Measurements from ENCODE around the gene CDH8. TPM values are rescaled to one million over a fixed set of nuclear protein-coding genes. Genes with fewer than 3 reads are reported as not detected.
"Not testable (repeated sequence)": the region's sequence is repeated elsewhere in the genome, so short reads cannot be mapped to it uniquely, and the experiment has no call there.

CDH8 gene
- total RNA-seq, 1 donor from 2014 or later: not detected

DNA sequence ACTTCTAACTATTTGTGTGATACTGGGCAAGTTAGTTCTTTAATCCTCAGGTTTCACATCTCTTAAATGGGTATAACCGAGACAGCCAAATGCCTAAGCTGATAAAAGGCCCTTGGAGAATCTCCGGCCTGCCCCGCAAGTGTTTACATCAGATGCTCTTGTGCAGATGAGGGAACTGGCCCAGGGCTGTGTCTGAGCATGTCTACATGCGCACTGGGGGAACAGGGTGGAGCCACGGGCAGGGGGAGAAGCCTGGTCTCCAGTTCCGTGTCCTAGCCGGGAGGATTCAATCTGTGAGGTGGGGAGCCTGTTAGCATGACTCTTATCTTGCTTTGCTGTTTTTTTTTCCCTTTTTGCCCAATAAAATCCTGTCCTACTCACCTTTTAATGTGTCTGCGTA lies 222.9 kb downstream of the CDH8 start:
- DNase-seq (no peak), ATAC-seq (no peak)
- intact Hi-C loops (cut with micrococcal nuclease): no loop called here

DNA sequence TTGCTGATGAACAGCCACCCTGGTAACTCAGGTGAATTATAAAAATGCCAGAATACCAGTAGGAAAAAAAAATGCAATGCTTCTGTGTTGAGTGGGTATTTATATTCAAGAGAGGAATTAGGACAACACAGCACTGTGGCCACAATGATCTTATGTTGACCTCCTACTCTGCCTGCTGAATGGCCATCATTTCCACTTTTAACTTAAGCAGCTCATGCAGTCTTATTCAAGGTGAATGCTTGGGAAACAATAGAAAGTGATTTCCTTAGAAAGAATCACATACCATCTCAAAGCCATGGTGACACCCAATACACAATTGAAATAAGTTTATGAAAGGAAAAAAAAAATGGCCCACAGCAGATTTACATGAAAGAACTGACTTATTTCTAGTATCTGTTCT lies 224.0 kb downstream of the CDH8 start:
- intact Hi-C loops (cut with micrococcal nuclease): no loop called here
- no peak for DNase-seq
- no peak for ATAC-seq

- intact Hi-C loops (cut with micrococcal nuclease): no loop called here
- DNase-seq (no peak), ATAC-seq (no peak)
These were observed 228.7 kb downstream of the CDH8 start for GRCh38 chr16:61807551-61807950.

DNA sequence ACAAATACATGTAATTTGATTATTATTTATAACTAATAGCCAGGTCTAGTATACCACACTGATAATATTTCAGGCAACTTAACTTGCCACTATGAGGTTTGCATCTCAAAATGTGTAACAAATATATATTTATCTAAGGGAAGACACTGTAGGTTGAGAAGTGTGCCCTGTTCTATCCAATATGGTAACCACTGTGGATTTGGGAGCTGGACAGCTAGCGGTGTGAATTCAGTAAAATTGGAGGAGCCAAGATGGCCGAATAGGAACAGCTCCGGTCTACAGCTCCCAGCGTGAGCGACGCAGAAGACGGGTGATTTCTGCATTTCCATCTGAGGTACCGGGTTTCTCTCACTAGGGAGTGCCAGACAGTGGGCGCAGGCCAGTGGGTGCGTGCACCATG lies 235.0 kb downstream of the CDH8 start:
- DNase-seq; ATAC-seq; intact Hi-C loops (cut with micrococcal nuclease): not testable (repeated sequence)

DNA sequence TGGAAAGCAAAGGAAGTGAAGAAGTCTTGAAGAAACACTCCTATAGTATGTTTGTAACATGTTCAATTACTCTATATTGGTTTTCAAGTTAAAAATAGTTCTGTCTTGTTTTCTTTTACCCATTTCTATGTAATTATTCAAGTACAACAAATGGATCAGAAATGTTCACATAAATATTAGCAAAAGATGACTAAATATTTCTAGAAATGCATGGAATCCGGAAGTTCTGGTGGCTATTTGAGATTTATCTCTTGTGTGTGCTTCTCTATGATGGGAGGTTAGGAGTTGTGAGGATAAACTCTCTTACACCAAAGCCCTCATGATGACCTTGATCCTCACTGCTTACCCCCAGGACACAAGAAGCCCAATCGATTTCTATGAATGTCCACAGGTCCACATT lies 237.5 kb downstream of the CDH8 start:
- DNase-seq (no peak), ATAC-seq (no peak)
- intact Hi-C loops (cut with micrococcal nuclease): no loop called here

- intact Hi-C loops (cut with micrococcal nuclease): no loop called here
- ATAC-seq (no peak), DNase-seq (no peak)
These were observed 238.2 kb downstream of the CDH8 start for GRCh38 chr16:61797961-61798507.

GRCh38 chr16:61797296-61797795 lies 238.9 kb downstream of the CDH8 start:
- ATAC-seq (no peak), DNase-seq (no peak)
- intact Hi-C loops (cut with micrococcal nuclease): no loop called here

GRCh38 chr16:61792194-61792909 lies 243.9 kb downstream of the CDH8 start:
- DNase-seq: no peak
- ATAC-seq: no peak
- intact Hi-C loops (cut with micrococcal nuclease): no loop called here

GRCh38 chr16:61791464-61791863 lies 244.8 kb downstream of the CDH8 start:
- ATAC-seq (no peak), DNase-seq (no peak)
- intact Hi-C loops (cut with micrococcal nuclease): no loop called here

DNA sequence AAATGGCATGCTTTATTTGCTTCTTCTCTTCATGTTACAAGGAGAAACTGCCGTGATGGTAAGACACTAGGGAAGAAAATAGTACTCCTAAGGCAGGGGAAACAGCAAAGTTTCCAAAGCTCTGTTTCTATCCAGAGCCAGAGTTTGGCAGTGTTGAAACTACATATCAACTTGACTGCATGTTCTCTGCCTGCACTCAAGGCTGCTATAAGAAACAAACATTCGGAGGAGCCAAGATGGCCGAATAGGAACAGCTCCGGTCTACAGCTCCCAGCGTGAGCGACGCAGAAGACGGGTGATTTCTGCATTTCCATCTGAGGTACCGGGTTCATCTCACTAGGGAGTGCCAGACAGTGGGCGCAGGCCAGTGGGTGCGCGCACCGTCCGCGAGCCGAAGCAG lies 254.4 kb downstream of the CDH8 start:
- intact Hi-C loops (cut with micrococcal nuclease); ATAC-seq; DNase-seq: not testable (repeated sequence)

DNA sequence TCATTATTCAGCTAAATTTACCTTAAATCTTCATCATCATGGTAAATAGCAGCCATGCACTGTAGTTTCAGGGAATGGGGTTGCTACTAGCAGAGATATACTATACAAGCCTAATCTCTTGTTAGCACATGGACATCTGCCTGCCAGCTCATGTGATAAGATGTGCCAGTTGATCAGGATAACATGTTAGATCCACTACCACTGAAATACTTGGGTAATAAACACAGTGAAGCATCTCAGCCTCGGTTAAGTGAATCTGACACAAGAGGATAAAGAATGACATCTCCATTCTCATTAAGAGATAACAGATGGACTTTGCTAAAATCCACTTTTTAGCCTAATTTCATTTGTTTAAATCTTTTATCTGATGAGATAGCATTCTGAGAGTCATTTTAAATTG lies 256.1 kb downstream of the CDH8 start:
- intact Hi-C loops (cut with micrococcal nuclease): no loop called here
- no peak for ATAC-seq

GRCh38 chr16:61770301-61770700 lies 265.9 kb downstream of the CDH8 start:
- DNase-seq (no peak), ATAC-seq (no peak)
- intact Hi-C loops (cut with micrococcal nuclease): no loop called here

More for the DNA sequence above, 256.1 kb downstream of the CDH8 start:
- DNase-seq: no peak

GRCh38 chr16:61763991-61764390 lies 272.2 kb downstream of the CDH8 start:
- intact Hi-C loops (cut with micrococcal nuclease): no loop called here
- DNase-seq (no peak), ATAC-seq (no peak)

GRCh38 chr16:61763013-61763412 lies 273.2 kb downstream of the CDH8 start:
- intact Hi-C loops (cut with micrococcal nuclease): no loop called here
- no peak for DNase-seq
- no peak for ATAC-seq

DNA sequence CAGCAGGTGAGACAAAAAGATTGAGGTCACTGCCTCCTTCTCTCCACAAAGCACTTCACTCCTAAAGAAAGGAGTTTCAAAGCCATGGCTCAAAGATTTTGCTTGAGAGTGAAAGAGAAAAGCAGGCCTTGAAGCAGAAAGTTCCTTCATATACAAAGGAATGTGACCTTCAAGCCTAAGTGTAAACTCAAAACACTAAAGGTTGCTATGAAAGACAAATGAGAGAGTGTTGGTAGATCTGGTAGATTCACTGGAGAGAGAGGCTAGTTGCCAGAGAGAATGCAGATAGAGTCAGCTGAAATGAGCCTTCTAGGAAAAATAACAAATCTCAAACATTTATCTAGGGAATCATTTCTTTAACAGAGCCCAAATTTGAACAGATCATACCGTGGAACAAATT lies 305.2 kb downstream of the CDH8 start:
- ATAC-seq: no peak

GRCh38 chr16:61726701-61727100 lies 309.5 kb downstream of the CDH8 start:
- intact Hi-C loops (cut with micrococcal nuclease): no loop called here
- ATAC-seq (no peak), DNase-seq (no peak)

More for the DNA sequence above, 305.2 kb downstream of the CDH8 start:
- DNase-seq: no peak
- intact Hi-C loops (cut with micrococcal nuclease): no loop called here

GRCh38 chr16:61726125-61726524 lies 310.1 kb downstream of the CDH8 start:
- ATAC-seq: no peak
- intact Hi-C loops (cut with micrococcal nuclease): no loop called here
- DNase-seq: no peak

DNA sequence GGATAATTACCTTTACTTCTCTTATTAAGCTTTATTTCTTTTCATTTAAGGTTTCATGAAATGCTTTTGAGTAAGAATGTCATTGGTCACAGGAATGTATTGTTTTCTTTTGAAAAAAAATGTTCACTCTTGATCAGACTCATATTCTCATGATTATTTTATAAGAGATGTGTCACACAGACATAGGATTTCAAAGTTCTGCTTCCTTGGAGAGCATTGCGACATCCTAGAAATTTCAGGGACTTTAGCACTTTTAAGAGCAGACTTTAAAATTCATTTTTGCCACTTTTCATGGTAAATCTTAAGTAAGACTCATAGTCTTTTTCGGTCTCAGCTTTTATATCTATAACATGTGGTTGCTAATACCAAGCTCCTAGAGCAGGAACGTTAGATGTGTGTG lies 314.7 kb downstream of the CDH8 start:
- ATAC-seq: no peak
- DNase-seq: no peak
- intact Hi-C loops (cut with micrococcal nuclease): no loop called here

- intact Hi-C loops (cut with micrococcal nuclease): no loop called here
- DNase-seq (no peak), ATAC-seq (no peak)
These were observed 320.8 kb downstream of the CDH8 start for GRCh38 chr16:61715393-61715792.

GRCh38 chr16:61713787-61714186 lies 322.5 kb downstream of the CDH8 start:
- intact Hi-C loops (cut with micrococcal nuclease): no loop called here

DNA sequence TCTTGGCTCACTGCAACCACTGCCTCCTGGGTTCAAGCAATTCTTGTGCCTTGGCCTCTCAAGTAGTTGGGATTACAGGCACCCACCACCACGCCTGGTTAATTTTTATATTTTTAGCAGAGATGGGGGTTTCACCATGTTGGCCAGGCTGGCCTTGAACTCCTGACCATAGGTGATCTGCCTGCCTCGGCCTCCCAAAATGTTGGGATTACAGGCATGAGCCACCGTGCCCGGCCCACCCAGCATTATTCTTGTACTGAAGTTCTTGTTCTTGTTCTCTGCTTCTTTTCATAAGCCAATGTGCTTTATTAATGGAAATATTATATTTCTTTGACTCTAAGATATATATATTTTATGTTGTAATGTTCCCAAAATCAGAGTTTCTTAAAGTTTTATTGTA lies 336.6 kb downstream of the CDH8 start:
- DNase-seq; ATAC-seq; intact Hi-C loops (cut with micrococcal nuclease): not testable (repeated sequence)

More at GRCh38 chr16:61713787-61714186, 322.5 kb downstream of the CDH8 start:
- DNase-seq: no peak
- ATAC-seq: no peak
